GM12874 (cell line): ENCODE results near the gene SPHK2.
A peak's percentile ranks its signal among the peaks of the same experiment; 100 is the strongest.

Experiments used
- CTCF ChIP-seq: IDR thresholded peaks from 2 replicates; pipeline ENCODE4 v1.5.1; 2011; ENCODE audit warnings: low read depth, mild to moderate bottlenecking, control low read depth, low read length, moderate library complexity; ENCODE audit not compliant: insufficient read depth

The SPHK2 gene

GRCh38 chr19:48644839-48645619, 25.7 kb downstream of the SPHK2 start:
- no peak for TF ChIP-seq CTCF

DNA sequence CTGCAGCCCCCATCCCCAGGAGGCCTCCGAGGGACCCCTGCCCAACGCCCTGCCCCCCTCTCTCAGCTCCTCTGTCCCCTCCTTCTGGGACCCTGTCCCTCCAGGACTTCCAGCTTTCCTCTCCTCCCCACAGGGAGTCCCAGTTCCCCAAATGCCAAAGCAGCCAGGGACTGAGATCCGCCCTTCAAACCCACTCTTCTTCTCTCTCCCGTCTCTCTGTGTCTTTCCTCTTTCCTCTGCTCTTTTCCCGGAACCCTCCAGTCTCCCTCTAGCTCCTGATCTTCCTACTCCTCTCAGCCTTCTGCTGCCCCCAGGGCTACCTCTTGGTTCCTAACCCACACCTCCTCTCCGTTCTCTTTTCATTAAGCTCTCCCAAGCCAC, 26.3 kb downstream of the SPHK2 start:
- no peak for TF ChIP-seq CTCF

DNA sequence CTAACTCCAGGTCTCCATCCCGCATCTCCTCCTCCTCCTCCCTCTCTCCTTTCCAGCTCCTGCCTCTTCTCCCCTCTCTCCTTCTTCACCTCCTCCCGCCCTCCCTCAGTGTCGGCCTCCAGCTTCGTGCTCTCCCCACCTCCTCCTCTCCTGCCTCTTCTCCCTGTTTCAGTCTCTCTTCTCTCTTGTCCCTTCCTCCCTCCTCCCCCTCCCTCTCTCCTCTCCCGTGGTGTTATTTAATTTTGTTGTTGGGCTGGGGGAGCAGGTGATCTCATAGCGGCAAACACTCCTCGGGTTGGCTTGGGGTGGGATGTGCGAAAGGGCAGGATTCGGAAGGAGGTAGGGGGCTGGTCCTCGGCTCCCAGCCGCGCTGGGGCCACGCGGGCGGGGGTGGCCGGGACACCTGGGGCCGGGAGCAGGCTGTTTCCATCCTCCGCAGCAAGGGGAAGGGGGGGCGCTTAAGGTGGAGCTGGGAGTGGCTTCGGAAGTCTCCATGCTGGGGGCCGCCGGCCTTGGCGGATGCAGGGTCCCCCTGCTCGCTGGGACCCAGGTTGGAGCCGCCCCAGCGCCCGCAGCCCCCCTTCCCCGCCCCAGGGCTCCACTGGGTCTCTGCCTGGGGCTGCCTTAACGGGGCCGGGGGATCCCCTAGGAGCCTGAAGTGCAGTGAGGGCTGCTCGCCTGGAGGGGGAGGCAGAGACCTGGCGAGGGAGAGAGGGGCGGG, 26.9 kb downstream of the SPHK2 start, which contains the start of gene CA11:
CA11 (minus strand) TSS at position 187 of the 721 bp plus-strand sequence. CDS start 555 bp downstream, outside the sequence.
- peak; percentile 91 for TF ChIP-seq CTCF

DNA sequence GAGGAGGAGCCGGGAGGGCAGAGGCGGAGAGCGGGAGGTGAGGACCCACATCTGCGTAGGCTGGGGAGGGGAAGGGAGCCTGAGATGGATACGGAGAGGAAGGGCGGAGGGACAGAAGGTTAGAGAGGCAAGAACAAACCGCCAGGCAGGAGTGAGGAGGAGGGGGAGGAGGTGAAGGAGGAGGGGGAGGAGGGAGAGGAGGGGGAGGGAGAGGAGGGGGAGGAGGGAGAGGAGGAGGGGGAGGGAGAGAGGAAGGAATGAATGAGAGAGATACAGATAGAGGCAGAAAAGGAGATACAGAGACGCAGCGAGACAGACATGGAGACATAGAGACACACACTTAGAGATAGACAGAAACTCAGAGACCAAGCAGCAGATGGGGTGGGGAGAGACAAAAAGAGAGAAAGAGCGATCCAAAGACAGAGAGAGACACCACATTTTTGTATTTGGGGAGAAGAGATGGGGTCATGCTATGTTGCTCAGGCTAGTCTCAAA, 27.5 kb downstream of the SPHK2 start:
- no peak for TF ChIP-seq CTCF

GRCh38 chr19:48648134-48648533, 28.8 kb downstream of the SPHK2 start:
- no peak for TF ChIP-seq CTCF

GRCh38 chr19:48650974-48651682, 31.8 kb downstream of the SPHK2 start:
- no peak for TF ChIP-seq CTCF

DNA sequence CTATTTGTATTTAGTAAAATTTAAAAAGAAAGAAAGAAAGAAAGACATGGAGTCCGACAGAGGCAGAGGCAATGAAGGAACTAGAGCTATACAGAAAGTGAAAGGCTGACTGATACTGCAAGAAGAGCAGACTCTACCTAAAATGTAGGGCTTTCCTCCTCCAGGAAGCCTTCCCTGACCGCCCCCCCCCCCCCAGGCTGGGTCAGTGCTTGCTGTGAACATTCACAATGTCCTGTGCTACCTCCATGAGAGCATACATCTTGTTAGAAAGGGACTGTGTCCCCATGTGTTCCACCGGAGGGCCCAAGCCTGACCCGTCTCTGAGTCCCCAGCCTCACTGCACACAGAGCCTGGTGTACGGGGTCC, 32.4 kb downstream of the SPHK2 start:
- no peak for TF ChIP-seq CTCF
